IMR-90 (cell line): ENCODE data around the gene CRIM1. TPM values are rescaled to one million over a fixed set of nuclear protein-coding genes. Genes with fewer than 3 reads are reported as not detected.

Source experiments
- ATAC-seq: fragments of 200-7000 bp; cut with Tn5 transposase; 2 replicates; pipeline ENCODE4 v1.9.1; 2020; ENCODE audit warnings: low read depth, mild to moderate bottlenecking, moderate library complexity
- BruUV-seq: library from RNA; stranded (reverse); fragments of 400-500 nt; replicated peaks from 2 replicates; lab custom pipeline; 2021; lab: Mats Ljungman, UMichigan
- CTCF ChIA-PET: fragments of 300-600 bp; formaldehyde crosslinking; extraction: SDS; loops from one replicate; lab custom pipeline; 2021; ENCODE audit warnings: antibody characterized with exemption; lab: Yijun Ruan, JAX
- POLR2A ChIA-PET: fragments of 300-600 bp; sonication (Branson Sonifier 250); formaldehyde crosslinking; loops from one replicate; lab custom pipeline; 2022; ENCODE audit warnings: antibody characterized with exemption; ENCODE audit not compliant: unreplicated experiment; lab: Charles Lee
- DNase-seq: peaks from one replicate; pipeline ENCODE4 v3.0.0; 2013
- H2AFZ ChIP-seq: replicated peaks from 2 replicates; pipeline ENCODE3; 2013; ENCODE audit warnings: low read length, mild to moderate bottlenecking; ENCODE audit not compliant: poor library complexity
- H2AK5ac ChIP-seq: 2 replicates; pipeline ENCODE4 v1.6.1; 2013; ENCODE audit warnings: low read depth, low read length, inconsistent platforms
- H2AK9ac ChIP-seq: replicated peaks from 2 replicates; pipeline ENCODE3; 2013; ENCODE audit warnings: mild to moderate bottlenecking, low read depth, low read length, moderate library complexity; ENCODE audit not compliant: poor library complexity
- H2BK120ac ChIP-seq: 2 replicates; pipeline ENCODE4 v1.6.1; 2013; ENCODE audit warnings: low read depth, low read length, inconsistent platforms
- H2BK15ac ChIP-seq: 3 replicates; pipeline ENCODE4 v1.6.1; 2013; ENCODE audit warnings: low read depth, low read length, inconsistent platforms
- H2BK20ac ChIP-seq: 2 replicates; pipeline ENCODE4 v1.6.1; 2013; ENCODE audit warnings: low read depth, mild to moderate bottlenecking, inconsistent platforms, low read length, moderate library complexity
- H2BK5ac ChIP-seq: 2 replicates; pipeline ENCODE4 v1.6.1; 2013; ENCODE audit warnings: mild to moderate bottlenecking, low read depth, low read length, inconsistent platforms; ENCODE audit not compliant: poor library complexity, severe bottlenecking
- H3K14ac ChIP-seq: replicated peaks from 2 replicates; pipeline ENCODE4 v1.6.1; 2013; ENCODE audit warnings: low read depth, low read length, inconsistent platforms
- H3K18ac ChIP-seq: 2 replicates; pipeline ENCODE4 v1.6.1; 2013; ENCODE audit warnings: low read depth, low read length, control low read depth
- H3K23ac ChIP-seq: 2 replicates; pipeline ENCODE4 v1.6.1; 2013; ENCODE audit warnings: low read depth, low read length, inconsistent platforms
- H3K27ac ChIP-seq: 2 replicates; pipeline ENCODE4 v1.5.1; 2013; ENCODE audit warnings: mild to moderate bottlenecking, control low read depth, low read length; ENCODE audit not compliant: insufficient read depth
- H3K27me3 ChIP-seq: 2 replicates; pipeline ENCODE4 v1.6.1; 2013; ENCODE audit warnings: low read length; ENCODE audit not compliant: control insufficient read depth, insufficient read depth
- H3K36me3 ChIP-seq: 2 replicates; pipeline ENCODE4 v1.6.1; 2013; ENCODE audit warnings: low read length, mixed read lengths; ENCODE audit not compliant: control insufficient read depth, insufficient read depth
- H3K4ac ChIP-seq: 2 replicates; pipeline ENCODE4 v1.6.1; 2013; ENCODE audit warnings: low read depth, low read length, inconsistent platforms
- H3K4me1 ChIP-seq: 2 replicates; pipeline ENCODE4 v1.6.1; 2013; ENCODE audit warnings: low read length, mixed read lengths; ENCODE audit not compliant: control insufficient read depth, insufficient read depth
- H3K4me2 ChIP-seq: 2 replicates; pipeline ENCODE4 v1.6.1; 2013; ENCODE audit warnings: low read depth, mild to moderate bottlenecking, control low read depth, low read length, moderate library complexity
- H3K4me3 ChIP-seq: 2 replicates; pipeline ENCODE4 v1.5.1; 2013; ENCODE audit warnings: low read depth, mild to moderate bottlenecking, control low read depth, low read length, moderate library complexity; ENCODE audit not compliant: insufficient read depth
- H3K56ac ChIP-seq: 2 replicates; pipeline ENCODE4 v1.6.1; 2013; ENCODE audit warnings: low read length, inconsistent platforms; ENCODE audit not compliant: insufficient read depth; ENCODE audit errors: extremely low read depth
- H3K79me1 ChIP-seq, 2 experiments: 2 replicates each; pipeline ENCODE4 v1.6.1; 2013; ENCODE audit warnings: low read length in 2 of 2, inconsistent platforms in 1 of 2, low read depth in 1 of 2
- H3K9ac ChIP-seq: 2 replicates; pipeline ENCODE4 v1.6.1; 2013; ENCODE audit warnings: low read depth, low read length, control low read depth
- H3K9me1 ChIP-seq: 2 replicates; pipeline ENCODE4 v1.6.1; 2013; ENCODE audit warnings: low read length, inconsistent platforms; ENCODE audit not compliant: insufficient read depth
- H3K9me3 ChIP-seq: 2 replicates; pipeline ENCODE4 v1.6.1; 2013; ENCODE audit warnings: low read length; ENCODE audit not compliant: control insufficient read depth, insufficient read depth
- H4K20me1 ChIP-seq: 2 replicates; pipeline ENCODE4 v1.6.1; 2013; ENCODE audit warnings: low read length, inconsistent platforms; ENCODE audit not compliant: insufficient read depth
- H4K5ac ChIP-seq: 2 replicates; pipeline ENCODE4 v1.6.1; 2013; ENCODE audit warnings: mild to moderate bottlenecking, low read depth, low read length, control low read depth
- H4K8ac ChIP-seq, 2 experiments: 2 replicates each; pipeline ENCODE4 v1.6.1; 2013; ENCODE audit warnings: low read depth in 2 of 2, low read length in 2 of 2, control low read depth in 1 of 2, inconsistent platforms in 1 of 2
- H4K91ac ChIP-seq: 2 replicates; pipeline ENCODE4 v1.6.1; 2013; ENCODE audit warnings: low read depth, low read length, inconsistent platforms; ENCODE audit not compliant: insufficient read depth
- FOS ChIP-seq: fragments of 150-350 bp; IDR thresholded peaks from 2 replicates; pipeline ENCODE4 v1.6.1; 2016; ENCODE audit warnings: low read depth, low read length
- MAFK ChIP-seq: IDR thresholded peaks from 2 replicates; pipeline ENCODE4 v1.6.1; 2012; ENCODE audit warnings: low read depth, low read length, improper control_type of control experiment
- RAD21 ChIP-seq: IDR thresholded peaks from 2 replicates; pipeline ENCODE4 v1.6.1; 2012; ENCODE audit warnings: low read length, improper control_type of control experiment
- RFX5 ChIP-seq: IDR thresholded peaks from 2 replicates; pipeline ENCODE4 v1.8.0; 2012; ENCODE audit warnings: low read depth, mild to moderate bottlenecking, low read length, moderate library complexity
- SMC3 ChIP-seq: fragments of 150-350 bp; IDR thresholded peaks from 2 replicates; pipeline ENCODE4 v1.6.1; 2016; ENCODE audit warnings: low read depth, mild to moderate bottlenecking, antibody characterized with exemption, low read length, moderate library complexity
- USF2 ChIP-seq: fragments of 150-350 bp; IDR thresholded peaks from 2 replicates; pipeline ENCODE4 v1.6.1; 2017; ENCODE audit warnings: mild to moderate bottlenecking, antibody characterized with exemption, low read length, low read depth
- WGBS, 2 experiments: methylation state at CpG; one replicate each; pipeline versions ENCODE4 v1.1.5 to v1.1.7; 2013; ENCODE audit warnings: missing lambda C conversion rate in 2 of 2; ENCODE audit not compliant: insufficient read length in 1 of 2; ENCODE audit errors: extremely low coverage in 2 of 2; 5-methylcytosine and 5-hydroxymethylcytosine counted together
- dilution Hi-C: fragments of 300-500 bp; cut with HindIII; formaldehyde crosslinking; loops from one replicate; pipeline ENCODE4 v1.14.3; 2018; ENCODE audit warnings: low sequenced_read_pairs; ENCODE audit not compliant: unreplicated experiment
- in situ Hi-C: fragments of 300-500 bp; cut with MboI; formaldehyde crosslinking; loops from 3 replicates; pipeline ENCODE4 v1.14.3; 2019; ENCODE audit warnings: low sequenced_read_pairs, inconsistent platforms, mixed read lengths
- intact Hi-C: fragments of 100-400 bp; cut with micrococcal nuclease; formaldehyde crosslinking; loops from 2 replicates; pipeline ENCODE4 v1.10.0; 2022
- polyA plus RNA-seq, 3 experiments: library from polyadenylated mRNA; depleted of rRNA; stranded (reverse); fragments of >200 nt; gene quantifications; 2 replicates each; pipeline ENCODE4 v1.2.3, GENCODE V29; 2012; ENCODE audit warnings: low replicate concordance in 1 of 3
- total RNA-seq: library from RNA; depleted of rRNA; stranded (reverse); fragments of >200 nt; gene quantifications from 2 replicates; pipeline ENCODE4 v1.2.3, GENCODE V29; 2012

CRIM1 gene
- total and polyA plus RNA-seq, 2 of the 4 experiments (the other 2 are of a cell fraction): 285 to 490 TPM

DNA sequence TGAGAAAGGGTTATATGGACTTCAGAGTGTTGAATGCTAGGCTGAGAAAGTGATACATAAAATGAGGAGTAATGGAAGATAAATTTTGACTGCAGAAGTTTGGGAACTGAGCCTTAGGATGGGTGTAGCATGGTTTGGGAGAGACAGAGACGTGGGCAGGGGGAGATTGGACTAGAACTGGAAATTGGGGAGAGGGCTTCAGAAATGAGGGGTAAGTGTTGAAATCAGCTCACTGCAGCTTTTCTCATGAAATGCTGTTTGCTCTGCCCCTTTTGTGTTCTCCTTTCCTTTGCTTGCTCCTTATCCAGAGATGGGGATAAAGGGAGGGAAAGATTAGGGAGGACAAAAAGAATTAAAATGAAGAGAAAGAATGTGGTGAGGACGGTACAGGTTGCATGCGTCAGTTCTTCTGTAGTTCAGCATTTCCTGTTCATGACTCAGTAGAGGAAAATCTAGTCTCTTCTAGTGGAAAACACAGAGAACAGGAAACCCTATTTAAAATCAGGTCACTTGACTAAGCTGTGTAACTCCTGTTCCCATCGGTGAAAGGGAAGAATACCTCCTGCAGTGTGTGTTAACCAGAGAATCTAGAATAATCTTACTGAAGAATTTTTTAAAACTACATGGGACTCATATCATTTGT lies 105.6 kb downstream of the CRIM1 start:
- H2AFZ ChIP-seq: no peak overlapping the region
- in situ Hi-C loops (no loop called here), dilution Hi-C loops (no loop called here), intact Hi-C loops (no loop called here)
- H2BK15ac ChIP-seq: peak overlapping the region; percentile 91
- peak overlapping the region; percentile 94 for H2BK5ac ChIP-seq
- peak overlapping the region; percentile 91 for H3K18ac ChIP-seq
- H3K4me2 ChIP-seq: peak overlapping the region; percentile 75
- no peaks in the 10 kb centered on the region for H3K27me3 ChIP-seq
- POLR2A ChIA-PET: interaction anchor here (0.5 to 0.8 kb wide), 3 partner anchors 9 to 106 kb away, joined by 3 to 9 read pairs (median 5); partner anchors contain the start of gene CRIM1
- H2AK9ac ChIP-seq: peak overlapping the region; percentile 6
- peaks cover 14% of the 10 kb centered on the region; the same call in 1 of the 2 replicates for H4K20me1 ChIP-seq
- H3K79me1 ChIP-seq: peaks cover 38 to 83% of the 10 kb centered on the region in 2 experiments
- peak overlapping the region; percentile 92 for H4K91ac ChIP-seq
- H3K23ac ChIP-seq: peak overlapping the region; percentile 67
- peaks cover 29% of the 10 kb centered on the region for H3K4me1 ChIP-seq
- H3K9me1 ChIP-seq: peaks cover 25% of the 10 kb centered on the region
- WGBS, 2 experiments: 100% methylated on average over 1 of the region's 4 CpGs; no CpG with 5 or more reads in 1 of the 2 experiments
- peak overlapping the region; percentile 88 to 94 for H4K8ac ChIP-seq
- no peak; the same call in 1 of the 2 replicates for TF ChIP-seq SMC3
- 0 out of 2 replicates have a peak, but pooled peaks have one; percentile 5 for TF ChIP-seq RAD21
- TF ChIP-seq FOS: peak; percentile 53; the same call in 1 of the 2 replicates
- TF ChIP-seq RFX5: no peak
- TF ChIP-seq USF2: no peak
- peak; percentile 60 for TF ChIP-seq MAFK
- H4K5ac ChIP-seq: peak overlapping the region; percentile 93
- peak overlapping the region; percentile 82 for H2BK20ac ChIP-seq
- ATAC-seq: peak; percentile 67
- H3K14ac ChIP-seq: peak overlapping the region; percentile 53
- peak overlapping the region; percentile 79 for H3K56ac ChIP-seq
- H2BK120ac ChIP-seq: peak overlapping the region; percentile 86
- CTCF ChIA-PET: interaction anchor here (0.6 to 1.3 kb wide), 5 partner anchors 19 to 788 kb away, joined by 3 read pairs; no protein-coding TSS in a partner anchor
- no peaks in the 10 kb centered on the region for H3K9me3 ChIP-seq
- peaks cover 34% of the 10 kb centered on the region for H3K36me3 ChIP-seq
- H3K9ac ChIP-seq: peak overlapping the region; percentile 60
- no TSS peak for BruUV-seq
- peak; percentile 96 for DNase-seq
- no peak overlapping the region for H3K4me3 ChIP-seq
- peak overlapping the region; percentile 96 for H3K27ac ChIP-seq
- peak overlapping the region; percentile 98 for H2AK5ac ChIP-seq
- peak overlapping the region; percentile 91 for H3K4ac ChIP-seq
